Esophagus muscularis mucosa (tissue), 4 donors: ENCODE data around the gene GAS7. TPM values are rescaled to one million over a fixed set of nuclear protein-coding genes. Genes with fewer than 3 reads are reported as not detected.

ENCODE experiments used
- DNase-seq: peaks from one replicate; pipeline ENCODE4 v3.0.0-alpha.2; 2017; ENCODE audit errors: extremely low spot score
- H3K27ac ChIP-seq, 4 donors: fragments of 200-600 bp; sonication (generic); replicated peaks in 1 of 4; 1 replicate in 3 of 4; 2 replicates in 1 of 4; pipeline ENCODE4 v1.5.1; 2016 to 2019; ENCODE audit warnings: mild to moderate bottlenecking in 1 of 4
- H3K27me3 ChIP-seq, 4 donors: fragments of 200-600 bp; sonication (generic); one replicate each; pipeline versions ENCODE4 v1.5.1 to v1.6.0; 2016 to 2019
- H3K36me3 ChIP-seq, 4 donors: fragments of 200-600 bp; sonication (generic); one replicate each; pipeline ENCODE4 v1.5.1; 2016 to 2019
- H3K4me1 ChIP-seq, 4 donors: fragments of 200-600 bp; sonication (generic); one replicate each; pipeline ENCODE4 v1.5.1; 2016 to 2019
- H3K4me3 ChIP-seq, 4 donors: fragments of 200-600 bp; sonication (generic); 1 replicate in 2 of 4; 2 replicates in 2 of 4; pipeline ENCODE4 v1.5.1; 2016 to 2019; ENCODE audit warnings: mild to moderate bottlenecking in 4 of 4, moderate library complexity in 1 of 4
- H3K9me3 ChIP-seq, 4 donors: fragments of 200-600 bp; sonication (generic); 1 replicate in 3 of 4; 2 replicates in 1 of 4; pipeline ENCODE4 v1.5.1; 2016 to 2019
- EP300 ChIP-seq: sonication (generic); formaldehyde crosslinking; IDR thresholded peaks from one replicate; pipeline ENCODE4 v1.6.1; 2017; ENCODE audit warnings: antibody characterized with exemption
- POLR2A ChIP-seq: fragments of 450-650 bp; IDR thresholded peaks from one replicate; pipeline ENCODE4 v1.6.1; 2017; ENCODE audit warnings: antibody characterized with exemption, moderate library complexity, mild to moderate bottlenecking, low read depth
- POLR2AphosphoS5 ChIP-seq, 2 donors: sonication (generic); formaldehyde crosslinking; IDR thresholded peaks; one replicate each; pipeline ENCODE4 v1.6.1; 2017; ENCODE audit warnings: antibody characterized with exemption in 2 of 2
- WGBS: methylation state at CpG from one replicate; pipeline ENCODE4 v1.1.5; 2018; 5-methylcytosine and 5-hydroxymethylcytosine counted together
- intact Hi-C: fragments of 100-400 bp; cut with DNase I; formaldehyde crosslinking; loops from one replicate; pipeline ENCODE4 v1.15.1; 2023
- total RNA-seq, 4 donors: library from RNA; depleted of rRNA; stranded (reverse); fragments of >200 nt; gene quantifications; one replicate each; pipeline versions ENCODE4 v1.1.0 to v1.2.1, GENCODE V29; 2016
- TF ChIP-seq, protein P1 (sequence below), 3 experiments: fragments of 200-600 bp in 2 of 3; fragments of 450-650 bp in 1 of 3; sonication (generic) in 2 of 3; IDR thresholded peaks; one replicate each; pipeline ENCODE4 v1.5.1; 2017 to 2019; ENCODE audit warnings: antibody characterized with exemption in 3 of 3, mild to moderate bottlenecking in 2 of 3, moderate library complexity in 1 of 3

Gene GAS7
- total RNA-seq, 4 donors from 2014 or later: 77.3 to 124 (median 86.7) TPM

DNA sequence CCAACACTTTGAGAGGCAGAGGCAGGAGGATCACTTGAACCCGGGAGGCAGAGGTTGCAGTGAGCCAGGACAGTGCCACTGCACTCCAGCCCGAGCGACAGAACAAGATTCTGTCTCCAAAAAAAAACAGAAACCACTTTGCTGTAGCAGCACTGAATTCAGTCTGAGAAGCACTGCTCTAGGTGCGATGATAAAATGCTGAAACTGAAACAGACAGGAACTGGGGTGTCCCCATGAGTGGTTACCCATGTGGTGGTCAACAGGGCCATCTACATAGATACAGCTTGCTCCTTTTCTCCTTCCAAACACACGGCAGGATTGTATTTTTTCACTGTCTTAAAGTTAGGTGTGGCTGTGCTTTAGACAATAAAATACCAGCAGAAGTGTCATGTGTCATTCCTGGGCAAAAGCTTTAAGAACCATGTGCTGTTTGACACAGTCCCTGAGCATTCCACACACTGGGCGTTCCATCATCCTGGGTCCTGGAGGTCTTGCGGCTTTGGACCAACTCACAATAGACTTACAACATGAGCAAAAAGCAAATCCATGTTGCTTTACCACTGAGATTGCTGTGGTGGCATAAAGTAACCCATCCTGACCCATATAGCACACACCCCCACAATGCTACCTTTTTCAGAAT is 11.5 kb downstream of the GAS7 start:
- Histone ChIP-seq H3K36me3 (no peaks in the 10 kb centered on the region), H3K27ac (no peak overlapping the region), H3K4me3 (no peak overlapping the region), H3K9me3 (no peaks in the 10 kb centered on the region), H3K4me1 (peaks cover 0 to 8% (median 1%) of the 10 kb centered on the region in 4 donors), H3K27me3 (no peaks in the 10 kb centered on the region)
- 87% methylated on average over 7 of the region's 7 CpGs for WGBS
- TF ChIP-seq, protein P1, sequence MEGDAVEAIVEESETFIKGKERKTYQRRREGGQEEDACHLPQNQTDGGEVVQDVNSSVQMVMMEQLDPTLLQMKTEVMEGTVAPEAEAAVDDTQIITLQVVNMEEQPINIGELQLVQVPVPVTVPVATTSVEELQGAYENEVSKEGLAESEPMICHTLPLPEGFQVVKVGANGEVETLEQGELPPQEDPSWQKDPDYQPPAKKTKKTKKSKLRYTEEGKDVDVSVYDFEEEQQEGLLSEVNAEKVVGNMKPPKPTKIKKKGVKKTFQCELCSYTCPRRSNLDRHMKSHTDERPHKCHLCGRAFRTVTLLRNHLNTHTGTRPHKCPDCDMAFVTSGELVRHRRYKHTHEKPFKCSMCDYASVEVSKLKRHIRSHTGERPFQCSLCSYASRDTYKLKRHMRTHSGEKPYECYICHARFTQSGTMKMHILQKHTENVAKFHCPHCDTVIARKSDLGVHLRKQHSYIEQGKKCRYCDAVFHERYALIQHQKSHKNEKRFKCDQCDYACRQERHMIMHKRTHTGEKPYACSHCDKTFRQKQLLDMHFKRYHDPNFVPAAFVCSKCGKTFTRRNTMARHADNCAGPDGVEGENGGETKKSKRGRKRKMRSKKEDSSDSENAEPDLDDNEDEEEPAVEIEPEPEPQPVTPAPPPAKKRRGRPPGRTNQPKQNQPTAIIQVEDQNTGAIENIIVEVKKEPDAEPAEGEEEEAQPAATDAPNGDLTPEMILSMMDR (IDR thresholded peaks at IDR 0.05): no peak
- TF ChIP-seq EP300 (no peak), POLR2A (no peak), POLR2AphosphoS5 (IDR thresholded peaks at IDR 0.05) (no peak)
- intact Hi-C loops: no loop called here
- no peak for DNase-seq

DNA sequence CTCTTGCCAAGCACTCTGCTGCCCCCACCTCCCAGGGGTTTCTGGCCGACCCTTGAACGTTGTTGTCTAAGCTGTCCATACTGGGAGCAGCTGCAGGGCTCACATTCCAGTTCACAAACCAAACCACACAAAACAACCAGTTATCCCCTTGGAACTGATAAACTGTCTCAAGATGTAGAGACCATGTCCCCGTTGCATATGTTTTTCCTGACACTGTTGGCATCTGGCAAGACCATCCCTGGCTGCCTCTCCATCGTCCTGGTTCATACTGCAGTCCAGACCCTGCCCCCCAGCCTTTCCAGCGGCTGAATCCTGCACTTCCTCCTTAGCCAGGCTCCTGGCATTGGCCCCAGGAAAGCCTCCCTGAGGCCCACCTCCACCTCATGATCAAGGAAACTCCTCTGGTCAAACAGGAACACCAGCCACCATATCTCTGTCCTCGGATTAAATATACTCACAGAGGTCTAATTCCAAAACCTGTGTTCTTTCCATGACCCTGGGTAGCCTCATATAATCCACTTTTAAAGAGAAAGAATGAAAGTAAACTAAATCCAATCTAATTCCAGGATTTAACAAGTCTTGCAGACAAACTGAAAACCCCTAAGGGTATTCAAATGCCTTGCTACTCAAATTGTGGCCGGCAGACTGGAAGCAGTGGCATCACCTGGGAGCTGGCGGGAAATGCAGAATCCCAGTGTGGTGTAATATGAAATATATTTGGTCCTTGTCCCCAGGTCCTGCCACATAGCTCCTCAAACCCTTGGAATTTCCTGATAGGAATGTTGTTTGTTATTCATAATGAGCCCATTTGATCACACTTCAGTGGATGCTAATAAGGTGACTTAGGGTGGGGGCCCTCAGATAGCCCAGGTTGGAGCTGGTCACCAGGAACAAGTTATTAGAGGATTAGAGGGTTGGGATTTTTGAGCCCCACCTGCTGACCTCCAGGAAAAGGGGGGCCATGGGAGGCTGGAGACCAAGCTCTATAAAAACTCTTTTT is 14.2 kb downstream of the GAS7 start:
- Histone ChIP-seq H3K4me1 (peaks cover 0 to 8% (median 1%) of the 10 kb centered on the region in 4 donors), H3K27me3 (no peaks in the 10 kb centered on the region), H3K4me3 (no peak overlapping the region), H3K9me3 (no peaks in the 10 kb centered on the region), H3K27ac (no peak overlapping the region), H3K36me3 (no peaks in the 10 kb centered on the region)
- intact Hi-C loops: no loop called here
- TF ChIP-seq POLR2AphosphoS5 (IDR thresholded peaks at IDR 0.05) (no peak), EP300 (no peak), POLR2A (no peak)
- TF ChIP-seq, protein P1 (IDR thresholded peaks at IDR 0.05): no peak
- DNase-seq: no peak
- WGBS: 75% methylated on average over 8 of the region's 8 CpGs

DNA sequence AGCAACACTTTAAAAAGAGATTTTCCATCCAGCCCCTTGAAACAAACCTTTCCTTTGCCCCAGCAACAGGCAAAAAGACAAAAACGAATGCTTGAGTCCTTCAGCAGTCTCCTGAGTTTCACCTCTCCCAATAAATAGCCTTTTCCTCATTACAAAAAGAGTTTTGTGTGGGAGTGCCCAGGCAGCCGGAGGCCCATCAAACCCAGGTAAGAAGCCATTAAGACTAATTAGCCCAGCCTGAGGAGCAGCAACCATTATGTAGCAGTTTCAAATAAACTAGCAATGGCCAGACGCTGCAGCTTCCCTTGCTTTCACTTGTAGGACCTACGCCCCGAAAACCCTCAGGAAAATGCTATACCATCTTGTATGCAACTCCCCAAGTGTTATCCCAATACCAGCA is 15.6 kb downstream of the GAS7 start:
- H3K4me3 ChIP-seq: no peak overlapping the region
- no peak for DNase-seq
- no peaks in the 10 kb centered on the region for H3K36me3 ChIP-seq
- H3K27ac ChIP-seq: no peak overlapping the region
- TF ChIP-seq POLR2A (no peak), POLR2AphosphoS5 (IDR thresholded peaks at IDR 0.05) (no peak), EP300 (no peak)
- TF ChIP-seq, protein P1 (IDR thresholded peaks at IDR 0.05): no peak
- 88% methylated on average over 5 of the region's 5 CpGs for WGBS
- peaks cover 0 to 15% (median 9%) of the 10 kb centered on the region in 4 donors for H3K4me1 ChIP-seq
- no peaks in the 10 kb centered on the region for H3K9me3 ChIP-seq
- intact Hi-C loops: no loop called here
- H3K27me3 ChIP-seq: no peaks in the 10 kb centered on the region

DNA sequence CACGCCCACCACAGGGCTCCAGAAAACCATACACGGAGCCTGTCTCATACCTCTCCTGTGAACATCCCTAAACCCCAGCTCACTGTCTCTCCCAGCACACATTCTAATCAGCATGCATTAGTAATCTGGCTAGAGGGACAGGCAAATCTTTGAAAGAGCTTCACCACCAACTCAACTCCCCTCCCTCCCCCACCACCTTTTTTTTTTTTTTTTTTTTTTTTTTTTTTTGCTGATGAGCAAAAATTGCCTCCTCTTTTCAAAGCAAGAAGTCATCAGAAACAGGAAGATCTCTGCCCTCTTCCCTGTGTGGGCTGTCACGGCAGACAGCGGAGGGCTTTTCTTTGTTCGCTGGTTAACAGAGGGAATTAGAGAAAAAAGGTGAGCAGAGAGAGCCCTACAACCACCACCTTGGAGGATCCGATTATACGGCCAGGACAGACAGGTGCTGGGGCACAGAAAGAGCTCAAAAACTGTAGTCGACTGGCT is 19.9 kb downstream of the GAS7 start:
- intact Hi-C loops: no loop called here
- Histone ChIP-seq H3K9me3 (no peaks in the 10 kb centered on the region), H3K36me3 (no peaks in the 10 kb centered on the region), H3K27ac (no peak overlapping the region), H3K4me1 (peaks cover 0 to 13% (median 12%) of the 10 kb centered on the region in 4 donors), H3K27me3 (no peaks in the 10 kb centered on the region), H3K4me3 (no peak overlapping the region)
- WGBS: 64% methylated on average over 8 of the region's 8 CpGs
- DNase-seq: no peak
- no peak for TF ChIP-seq EP300
- no peak for TF ChIP-seq POLR2A
- TF ChIP-seq POLR2AphosphoS5 (IDR thresholded peaks at IDR 0.05): no peak
- TF ChIP-seq, protein P1 (IDR thresholded peaks at IDR 0.05): no peak
